ENCODE data around the gene NRARP. TPM values are rescaled to one million over a fixed set of nuclear protein-coding genes. Genes with fewer than 3 reads are reported as not detected.

The NRARP gene
- total and polyA plus RNA-seq, 2 of the 8 experiments (the other 6 are each of a cell fraction or from before 2014, with no cell fraction given), result 32.5 to 37.2 TPM

DNA sequence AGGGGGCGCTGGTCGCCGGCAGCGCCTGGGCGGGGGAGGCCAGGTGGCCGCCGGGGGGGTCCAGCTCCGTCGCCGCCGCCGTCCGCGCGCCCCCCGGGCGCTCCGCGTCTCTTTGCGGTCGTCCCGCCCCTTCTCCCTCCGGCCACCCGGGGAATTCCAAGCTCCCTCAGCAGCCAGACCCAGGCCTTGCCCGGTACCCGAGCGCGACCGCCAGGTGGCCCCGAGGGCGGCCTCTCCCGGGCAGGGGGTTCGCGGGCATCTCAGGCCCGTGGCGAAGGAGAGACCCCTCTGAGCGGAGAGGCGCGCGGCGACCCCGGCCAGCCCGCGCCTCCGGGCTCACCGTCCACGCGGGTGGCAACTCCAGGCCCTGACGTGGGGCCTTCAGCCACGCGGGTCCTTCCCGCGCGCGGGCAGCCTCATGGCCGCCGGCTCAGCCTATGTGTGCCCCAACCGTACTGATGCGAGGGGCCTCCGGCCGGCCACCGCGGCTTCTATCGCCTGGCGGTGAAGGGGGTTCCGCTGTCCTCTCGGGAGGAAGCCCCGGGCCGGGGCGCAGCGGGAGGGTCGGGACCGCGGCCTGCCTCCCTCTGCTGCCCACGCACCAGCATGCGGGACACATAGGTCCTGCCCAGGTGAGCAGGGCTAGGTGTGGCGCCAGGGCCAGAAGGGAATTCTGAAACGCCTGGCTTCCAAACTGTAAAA is 529 bp upstream of the NRARP start (continued):
- TF ChIP-seq TAF1 (IDR thresholded peaks at IDR 0.05; ENCODE audit: low read depth, low read length) (no peak), CTBP2 (IDR thresholded peaks at IDR 0.05; ENCODE audit: borderline replicate concordance, insufficient read depth, insufficient read length, low read length) (no peak), CHD2 (IDR thresholded peaks at IDR 0.05; ENCODE audit: low read length) (no peak), KDM4A (IDR thresholded peaks at IDR 0.05; ENCODE audit: low read depth, low read length, severe bottlenecking) (peak; percentile 36)
- TF ChIP-seq, protein P1, sequence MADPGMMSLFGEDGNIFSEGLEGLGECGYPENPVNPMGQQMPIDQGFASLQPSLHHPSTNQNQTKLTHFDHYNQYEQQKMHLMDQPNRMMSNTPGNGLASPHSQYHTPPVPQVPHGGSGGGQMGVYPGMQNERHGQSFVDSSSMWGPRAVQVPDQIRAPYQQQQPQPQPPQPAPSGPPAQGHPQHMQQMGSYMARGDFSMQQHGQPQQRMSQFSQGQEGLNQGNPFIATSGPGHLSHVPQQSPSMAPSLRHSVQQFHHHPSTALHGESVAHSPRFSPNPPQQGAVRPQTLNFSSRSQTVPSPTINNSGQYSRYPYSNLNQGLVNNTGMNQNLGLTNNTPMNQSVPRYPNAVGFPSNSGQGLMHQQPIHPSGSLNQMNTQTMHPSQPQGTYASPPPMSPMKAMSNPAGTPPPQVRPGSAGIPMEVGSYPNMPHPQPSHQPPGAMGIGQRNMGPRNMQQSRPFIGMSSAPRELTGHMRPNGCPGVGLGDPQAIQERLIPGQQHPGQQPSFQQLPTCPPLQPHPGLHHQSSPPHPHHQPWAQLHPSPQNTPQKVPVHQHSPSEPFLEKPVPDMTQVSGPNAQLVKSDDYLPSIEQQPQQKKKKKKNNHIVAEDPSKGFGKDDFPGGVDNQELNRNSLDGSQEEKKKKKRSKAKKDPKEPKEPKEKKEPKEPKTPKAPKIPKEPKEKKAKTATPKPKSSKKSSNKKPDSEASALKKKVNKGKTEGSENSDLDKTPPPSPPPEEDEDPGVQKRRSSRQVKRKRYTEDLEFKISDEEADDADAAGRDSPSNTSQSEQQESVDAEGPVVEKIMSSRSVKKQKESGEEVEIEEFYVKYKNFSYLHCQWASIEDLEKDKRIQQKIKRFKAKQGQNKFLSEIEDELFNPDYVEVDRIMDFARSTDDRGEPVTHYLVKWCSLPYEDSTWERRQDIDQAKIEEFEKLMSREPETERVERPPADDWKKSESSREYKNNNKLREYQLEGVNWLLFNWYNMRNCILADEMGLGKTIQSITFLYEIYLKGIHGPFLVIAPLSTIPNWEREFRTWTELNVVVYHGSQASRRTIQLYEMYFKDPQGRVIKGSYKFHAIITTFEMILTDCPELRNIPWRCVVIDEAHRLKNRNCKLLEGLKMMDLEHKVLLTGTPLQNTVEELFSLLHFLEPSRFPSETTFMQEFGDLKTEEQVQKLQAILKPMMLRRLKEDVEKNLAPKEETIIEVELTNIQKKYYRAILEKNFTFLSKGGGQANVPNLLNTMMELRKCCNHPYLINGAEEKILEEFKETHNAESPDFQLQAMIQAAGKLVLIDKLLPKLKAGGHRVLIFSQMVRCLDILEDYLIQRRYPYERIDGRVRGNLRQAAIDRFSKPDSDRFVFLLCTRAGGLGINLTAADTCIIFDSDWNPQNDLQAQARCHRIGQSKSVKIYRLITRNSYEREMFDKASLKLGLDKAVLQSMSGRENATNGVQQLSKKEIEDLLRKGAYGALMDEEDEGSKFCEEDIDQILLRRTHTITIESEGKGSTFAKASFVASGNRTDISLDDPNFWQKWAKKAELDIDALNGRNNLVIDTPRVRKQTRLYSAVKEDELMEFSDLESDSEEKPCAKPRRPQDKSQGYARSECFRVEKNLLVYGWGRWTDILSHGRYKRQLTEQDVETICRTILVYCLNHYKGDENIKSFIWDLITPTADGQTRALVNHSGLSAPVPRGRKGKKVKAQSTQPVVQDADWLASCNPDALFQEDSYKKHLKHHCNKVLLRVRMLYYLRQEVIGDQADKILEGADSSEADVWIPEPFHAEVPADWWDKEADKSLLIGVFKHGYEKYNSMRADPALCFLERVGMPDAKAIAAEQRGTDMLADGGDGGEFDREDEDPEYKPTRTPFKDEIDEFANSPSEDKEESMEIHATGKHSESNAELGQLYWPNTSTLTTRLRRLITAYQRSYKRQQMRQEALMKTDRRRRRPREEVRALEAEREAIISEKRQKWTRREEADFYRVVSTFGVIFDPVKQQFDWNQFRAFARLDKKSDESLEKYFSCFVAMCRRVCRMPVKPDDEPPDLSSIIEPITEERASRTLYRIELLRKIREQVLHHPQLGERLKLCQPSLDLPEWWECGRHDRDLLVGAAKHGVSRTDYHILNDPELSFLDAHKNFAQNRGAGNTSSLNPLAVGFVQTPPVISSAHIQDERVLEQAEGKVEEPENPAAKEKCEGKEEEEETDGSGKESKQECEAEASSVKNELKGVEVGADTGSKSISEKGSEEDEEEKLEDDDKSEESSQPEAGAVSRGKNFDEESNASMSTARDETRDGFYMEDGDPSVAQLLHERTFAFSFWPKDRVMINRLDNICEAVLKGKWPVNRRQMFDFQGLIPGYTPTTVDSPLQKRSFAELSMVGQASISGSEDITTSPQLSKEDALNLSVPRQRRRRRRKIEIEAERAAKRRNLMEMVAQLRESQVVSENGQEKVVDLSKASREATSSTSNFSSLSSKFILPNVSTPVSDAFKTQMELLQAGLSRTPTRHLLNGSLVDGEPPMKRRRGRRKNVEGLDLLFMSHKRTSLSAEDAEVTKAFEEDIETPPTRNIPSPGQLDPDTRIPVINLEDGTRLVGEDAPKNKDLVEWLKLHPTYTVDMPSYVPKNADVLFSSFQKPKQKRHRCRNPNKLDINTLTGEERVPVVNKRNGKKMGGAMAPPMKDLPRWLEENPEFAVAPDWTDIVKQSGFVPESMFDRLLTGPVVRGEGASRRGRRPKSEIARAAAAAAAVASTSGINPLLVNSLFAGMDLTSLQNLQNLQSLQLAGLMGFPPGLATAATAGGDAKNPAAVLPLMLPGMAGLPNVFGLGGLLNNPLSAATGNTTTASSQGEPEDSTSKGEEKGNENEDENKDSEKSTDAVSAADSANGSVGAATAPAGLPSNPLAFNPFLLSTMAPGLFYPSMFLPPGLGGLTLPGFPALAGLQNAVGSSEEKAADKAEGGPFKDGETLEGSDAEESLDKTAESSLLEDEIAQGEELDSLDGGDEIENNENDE (IDR thresholded peaks at IDR 0.05; ENCODE audit: insufficient replicate concordance, low read length), result no peak
